Pons (tissue), 1 donor: ENCODE data around the gene ITPRIPL2.

Experiments used
- DNase-seq: peaks from one replicate; pipeline ENCODE4 v3.0.0-alpha.2; 2016; ENCODE audit warnings: low spot score

The ITPRIPL2 gene

GRCh38 chr16:19093631-19094541, 19.9 kb upstream of the ITPRIPL2 start:
- DNase-seq, result no peak

- DNase-seq, result no peak
Measured at GRCh38 chr16:19094542-19095365, 19.0 kb upstream of the ITPRIPL2 start.

GRCh38 chr16:19095654-19096053, 18.1 kb upstream of the ITPRIPL2 start:
- DNase-seq, result no peak

- no peak for DNase-seq
Measured at GRCh38 chr16:19098173-19098572, 15.6 kb upstream of the ITPRIPL2 start.

- no peak for DNase-seq
Measured at GRCh38 chr16:19102187-19102872, 11.4 kb upstream of the ITPRIPL2 start.

- DNase-seq, result no peak
Measured at GRCh38 chr16:19104607-19105006, 9.2 kb upstream of the ITPRIPL2 start.

- DNase-seq, result no peak
Measured at GRCh38 chr16:19105131-19105530, 8.6 kb upstream of the ITPRIPL2 start.

GRCh38 chr16:19105891-19106624, 7.7 kb upstream of the ITPRIPL2 start:
- DNase-seq, result no peak

GRCh38 chr16:19106625-19107020, 7.1 kb upstream of the ITPRIPL2 start:
- no peak for DNase-seq

- no peak for DNase-seq
Measured at GRCh38 chr16:19108409-19109287, 5.1 kb upstream of the ITPRIPL2 start.

- no peak for DNase-seq
Measured at GRCh38 chr16:19109288-19109664, 4.5 kb upstream of the ITPRIPL2 start.

GRCh38 chr16:19110537-19111360, 3.0 kb upstream of the ITPRIPL2 start:
- no peak for DNase-seq

- DNase-seq, result no peak
Measured at GRCh38 chr16:19112099-19112407, 1.7 kb upstream of the ITPRIPL2 start.

- no peak for DNase-seq
Measured at GRCh38 chr16:19114359-19115147, 789 bp downstream of the ITPRIPL2 start.

GRCh38 chr16:19115148-19116021, 1.6 kb downstream of the ITPRIPL2 start:
- DNase-seq, result no peak

GRCh38 chr16:19116711-19117449, 3.1 kb downstream of the ITPRIPL2 start:
- no peak for DNase-seq

GRCh38 chr16:19118938-19119431, 5.2 kb downstream of the ITPRIPL2 start:
- DNase-seq, result peak; percentile 69
